ENCODE measurements around the gene STS.
"Not testable (repeated sequence)": the region's sequence is repeated elsewhere in the genome, so short reads cannot be mapped to it uniquely, and the experiment has no call there.

Gene STS

DNA sequence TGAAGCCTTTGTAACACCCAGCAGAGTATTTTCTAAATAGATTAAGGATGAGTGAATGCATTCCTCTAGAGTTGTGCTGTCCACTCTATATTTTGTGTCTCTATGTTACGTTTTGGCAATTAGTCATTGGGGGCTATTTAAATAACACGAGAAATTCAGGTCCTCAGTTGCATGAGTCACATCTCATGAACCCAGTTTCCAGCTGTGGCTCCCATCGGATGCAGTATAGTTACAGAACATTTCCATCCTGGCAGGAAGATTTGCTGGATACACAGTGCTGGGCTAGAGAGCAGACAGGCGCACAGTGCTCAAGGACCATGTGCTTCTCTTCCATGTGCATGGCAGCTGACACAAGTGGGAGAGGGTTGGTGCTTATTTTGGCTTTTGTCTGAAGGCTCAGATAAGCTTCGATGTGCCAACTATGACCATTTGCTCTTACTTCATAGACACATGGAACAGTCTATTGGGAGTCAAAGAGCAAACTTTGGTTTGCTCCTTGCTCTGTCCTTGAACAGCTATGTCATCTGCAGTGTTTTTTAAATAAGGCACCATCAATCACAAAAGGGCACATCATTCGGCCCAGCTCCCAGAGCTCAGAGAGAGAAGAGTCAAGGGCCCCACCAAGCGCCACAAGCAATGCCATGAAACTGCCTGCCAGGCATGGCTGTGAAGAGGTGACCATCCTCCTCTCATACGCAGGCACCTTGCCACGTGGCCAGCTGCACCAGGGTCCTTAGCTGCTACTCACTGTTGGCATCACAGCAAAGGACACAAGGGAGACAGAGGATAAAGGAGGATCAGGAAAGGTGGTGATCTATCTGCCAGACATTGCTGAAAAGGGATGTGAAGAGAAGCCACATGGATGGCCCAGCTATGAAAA lies 8.1 kb upstream of the STS start:
- no peak for DNase-seq (ENCODE audit: low read depth in 2 of 2)

DNA sequence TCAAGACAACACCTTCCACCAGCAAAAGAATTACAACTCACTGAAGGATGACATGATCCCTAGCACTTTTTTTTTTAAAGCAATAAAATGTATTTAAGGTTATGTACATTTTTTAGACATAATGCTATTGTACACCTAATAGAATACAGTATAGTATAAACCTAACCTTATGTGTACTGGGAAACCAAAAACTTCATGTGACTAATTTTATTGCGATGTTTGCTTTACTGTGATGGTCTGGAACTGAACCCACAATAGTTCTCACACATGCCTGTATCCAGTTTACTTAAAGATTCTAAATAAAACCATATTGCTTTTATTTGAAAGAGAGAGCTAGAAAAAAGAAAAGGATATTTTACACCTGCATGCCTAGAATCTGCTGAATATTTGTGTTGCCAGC lies 4.4 kb upstream of the STS start:
- no peak for DNase-seq (ENCODE audit: low read depth in 2 of 2)

DNA sequence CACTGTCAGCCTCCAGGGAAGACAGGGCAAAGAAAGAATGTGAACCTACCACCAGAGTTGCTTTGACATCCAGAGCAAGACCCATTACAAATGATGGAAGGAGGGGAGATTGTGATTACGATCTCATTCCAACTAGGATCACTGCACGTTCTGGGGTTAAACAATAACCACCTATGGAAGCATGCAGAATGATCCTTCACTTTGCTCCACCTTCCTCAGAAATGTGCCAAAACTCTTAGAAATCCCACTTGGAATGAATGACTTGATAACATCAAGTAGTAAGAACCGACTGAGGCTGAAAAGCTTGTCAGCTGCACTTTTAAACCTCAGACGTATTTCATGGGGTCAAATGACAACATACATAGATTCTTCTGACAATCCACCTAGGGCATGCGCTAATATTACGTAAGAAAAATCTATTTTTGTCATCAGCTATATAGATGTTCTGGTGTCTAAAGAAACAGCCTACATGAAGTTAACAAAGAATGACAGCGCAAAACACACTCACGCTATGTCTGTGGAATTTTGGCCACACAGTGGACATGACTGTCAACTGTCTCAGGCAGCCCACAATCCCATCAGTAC lies 3.5 kb upstream of the STS start:
- DNase-seq (ENCODE audit: low read depth in 2 of 2) = no peak

DNA sequence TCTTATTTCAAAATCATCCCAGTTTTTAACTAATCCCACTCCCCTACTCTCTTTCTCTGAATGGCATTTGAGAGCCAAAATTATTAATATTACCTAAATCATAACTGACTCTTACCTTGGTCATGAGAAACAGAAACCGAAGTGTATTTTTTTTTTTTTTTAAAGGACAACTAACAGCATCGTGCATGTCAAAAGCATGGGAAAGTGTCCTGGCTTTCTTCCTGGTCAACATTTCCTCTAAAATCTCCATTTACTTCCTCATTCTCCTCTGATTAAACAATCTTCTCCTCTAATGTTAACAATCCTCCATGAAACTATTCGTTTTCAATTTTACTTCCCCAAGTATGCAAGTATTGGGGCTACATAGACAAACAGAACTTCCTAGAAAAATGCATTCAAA lies 2.1 kb upstream of the STS start:
- DNase-seq (ENCODE audit: low read depth in 2 of 2) = no peak

DNA sequence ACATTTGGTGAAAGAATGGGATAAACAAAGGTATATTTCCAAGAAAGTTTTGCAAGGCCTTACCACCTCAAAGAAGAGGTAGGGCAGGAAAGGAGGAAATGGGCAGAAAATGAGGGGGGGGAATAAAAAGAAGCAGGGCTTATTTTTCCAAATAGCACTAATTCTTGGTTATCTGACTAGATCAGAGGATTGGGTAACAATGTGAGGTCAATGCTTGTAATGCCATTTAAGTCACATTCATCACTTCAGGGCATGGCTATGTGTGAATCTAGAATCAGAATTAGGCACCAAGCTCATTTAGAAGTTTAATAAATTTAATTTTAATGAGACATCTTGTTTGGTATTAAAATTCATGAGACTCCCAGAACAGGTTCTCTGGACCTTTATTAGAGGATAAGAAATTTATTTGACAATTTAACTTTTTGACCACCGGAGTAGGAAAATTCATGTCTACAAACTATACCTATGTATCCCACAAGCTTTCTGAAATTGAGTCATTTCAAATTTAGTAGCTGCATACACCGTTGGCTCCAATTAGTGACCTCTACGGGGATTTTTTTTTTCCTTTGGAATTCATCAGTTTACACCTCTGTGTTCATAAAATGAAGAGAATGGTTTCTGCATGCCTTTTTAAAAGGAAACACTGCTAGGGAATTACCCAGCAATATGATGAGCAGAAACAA lies 1.4 kb upstream of the STS start:
- DNase-seq (ENCODE audit: low read depth in 2 of 2) = no peak

DNA sequence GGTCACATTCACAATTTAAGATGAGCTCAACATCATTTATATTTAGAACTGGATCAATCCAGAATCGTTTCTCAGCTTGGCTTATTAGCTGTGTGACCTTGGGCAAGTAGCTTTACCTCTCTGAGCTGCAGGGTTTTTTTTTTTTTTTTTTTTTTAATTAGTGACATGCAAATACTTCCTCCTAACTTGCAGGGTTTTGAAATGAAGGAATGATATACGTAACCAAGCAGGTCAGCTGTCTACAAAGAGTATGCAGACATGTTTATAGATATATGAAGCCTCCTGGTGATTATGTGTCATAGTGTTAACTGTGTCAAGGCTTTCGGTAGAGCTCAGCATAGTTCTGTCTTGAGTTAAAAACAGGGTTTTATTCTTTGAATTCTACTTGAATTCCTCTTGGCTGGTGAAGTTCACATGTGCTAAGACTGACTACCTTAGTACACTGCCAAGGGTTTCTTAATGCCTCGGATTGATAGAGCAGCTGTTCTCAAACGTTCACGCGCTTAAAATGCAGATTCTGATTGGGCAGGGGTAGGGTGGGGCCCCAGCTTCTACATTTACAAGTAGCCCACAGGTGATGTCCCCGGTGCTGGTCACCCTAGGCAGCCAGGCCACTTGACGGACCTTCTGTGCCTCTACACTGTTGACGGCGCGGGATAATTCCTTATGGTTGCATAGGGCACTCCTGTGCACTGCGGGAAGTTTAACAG lies 654 bp upstream of the STS start:
- DNase-seq (ENCODE audit: low read depth in 2 of 2) = no peak

DNA sequence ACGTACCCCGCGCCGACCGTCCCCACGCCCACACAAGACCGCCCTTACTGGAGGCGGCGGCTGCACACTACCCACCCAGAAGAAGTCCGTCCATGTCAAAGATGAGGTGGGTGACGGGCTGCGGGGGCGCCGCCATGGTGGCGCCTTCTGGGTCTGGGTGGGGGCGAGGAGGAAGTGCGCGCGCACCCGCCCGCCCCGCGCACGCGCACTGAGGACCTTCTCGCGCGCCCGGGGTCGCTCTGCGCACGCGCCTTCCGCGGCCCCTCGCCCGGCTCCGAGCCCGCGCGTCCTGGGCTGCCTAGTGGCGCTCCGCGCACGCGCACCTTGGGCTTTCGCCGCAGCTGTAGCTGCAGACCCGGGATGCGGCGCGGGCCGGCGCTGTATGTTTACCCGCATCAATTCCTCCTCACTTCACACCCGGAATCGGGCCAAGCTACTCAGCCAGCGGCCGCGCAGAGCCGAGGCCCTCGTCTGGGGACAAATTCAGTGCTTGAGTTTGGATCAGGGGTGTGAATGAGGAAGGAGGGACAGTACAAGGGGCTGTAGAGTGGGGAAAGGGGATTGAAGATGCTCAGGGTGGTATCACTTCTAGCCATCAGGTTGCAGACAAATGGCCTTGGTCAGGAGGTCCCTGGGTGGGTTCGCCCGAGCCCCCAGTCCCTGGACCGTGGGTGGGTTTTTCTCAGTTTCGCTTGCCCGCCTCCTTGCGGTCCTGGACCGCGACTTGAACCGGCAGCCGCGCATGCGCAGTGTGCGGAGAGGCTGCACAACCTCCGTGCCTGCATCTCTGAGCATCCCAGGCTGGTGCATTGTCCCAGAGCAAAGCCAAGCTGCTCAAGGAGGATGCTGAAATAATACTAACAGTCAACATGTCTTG lies 704 bp downstream of the STS start, which contains the start of gene PUDP:
Gene PUDP (minus strand): TSS at position 176 of the 877 bp plus-strand sequence. CDS start 40 bp downstream, at position 136.
- DNase-seq (ENCODE audit: low read depth in 2 of 2) = peak; percentile 62 to 84

DNA sequence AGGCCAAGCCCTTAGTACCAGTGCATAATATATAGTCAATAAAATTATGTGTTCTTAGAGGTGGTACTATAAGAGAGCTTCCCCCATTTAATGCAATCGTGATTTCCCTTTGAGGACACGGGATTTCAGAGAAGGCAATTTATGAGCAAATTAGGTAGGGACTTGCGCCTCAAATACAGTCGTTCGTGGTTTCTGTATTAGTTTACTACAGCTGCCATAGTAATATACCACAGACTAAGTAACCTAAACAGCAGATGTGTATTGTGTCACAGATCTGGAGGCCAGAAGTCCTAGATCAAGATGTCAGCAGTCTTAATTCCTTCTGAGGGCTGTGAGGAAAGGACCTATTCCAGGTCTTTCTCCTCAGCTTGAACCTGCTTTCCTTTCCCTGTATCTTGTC lies 1.9 kb downstream of the STS start:
- DNase-seq (ENCODE audit: low read depth in 2 of 2) = no peak

DNA sequence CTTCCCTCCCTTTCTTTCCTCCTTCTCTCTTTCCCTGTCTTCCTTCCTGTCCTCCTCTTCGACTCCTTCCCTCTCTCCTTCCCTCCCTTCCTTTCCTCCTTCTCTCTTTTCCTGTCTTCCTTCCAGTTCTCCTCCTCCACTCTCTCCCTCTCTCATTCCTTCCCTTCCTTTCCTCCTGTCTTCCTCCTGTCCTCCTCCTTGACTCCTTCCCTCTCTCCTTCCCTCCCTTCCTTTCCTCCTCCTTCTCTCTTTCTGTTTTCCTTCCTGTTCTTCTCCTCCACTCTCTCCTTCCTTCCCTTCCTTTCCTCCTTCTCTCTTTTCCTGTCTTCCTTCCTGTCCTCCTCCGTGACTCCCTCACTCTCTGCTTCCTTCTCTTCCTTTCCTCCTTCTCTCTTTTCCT lies 5.7 kb downstream of the STS start:
- DNase-seq (ENCODE audit: low read depth in 2 of 2) = no peak

DNA sequence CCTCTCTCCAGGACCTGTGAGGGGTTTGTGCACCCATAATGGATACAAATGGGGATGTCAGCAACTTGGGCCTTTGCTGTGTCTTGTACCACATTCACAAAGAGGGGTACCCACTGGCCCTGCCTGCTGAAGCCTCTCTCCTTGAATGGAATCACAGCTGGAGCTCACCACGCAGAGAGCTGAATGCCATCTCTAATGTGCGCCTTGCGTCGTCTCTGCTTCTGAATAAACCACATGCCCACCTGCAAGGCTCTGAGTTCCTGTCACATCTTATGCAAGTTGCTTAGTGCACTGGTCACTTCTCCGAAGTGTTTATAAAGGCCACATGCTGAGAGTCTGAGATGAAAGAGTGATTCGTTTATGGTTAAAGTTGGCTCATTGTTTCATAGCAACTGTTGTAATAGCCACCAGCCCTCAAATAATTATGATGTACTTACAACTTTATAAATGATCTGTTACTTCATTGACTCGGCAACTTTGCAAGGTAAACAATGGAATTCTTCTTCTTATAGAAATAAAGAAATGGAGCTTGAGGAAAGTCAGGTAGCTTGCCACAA lies 6.6 kb downstream of the STS start:
- no peak for DNase-seq (ENCODE audit: low read depth in 2 of 2)

DNA sequence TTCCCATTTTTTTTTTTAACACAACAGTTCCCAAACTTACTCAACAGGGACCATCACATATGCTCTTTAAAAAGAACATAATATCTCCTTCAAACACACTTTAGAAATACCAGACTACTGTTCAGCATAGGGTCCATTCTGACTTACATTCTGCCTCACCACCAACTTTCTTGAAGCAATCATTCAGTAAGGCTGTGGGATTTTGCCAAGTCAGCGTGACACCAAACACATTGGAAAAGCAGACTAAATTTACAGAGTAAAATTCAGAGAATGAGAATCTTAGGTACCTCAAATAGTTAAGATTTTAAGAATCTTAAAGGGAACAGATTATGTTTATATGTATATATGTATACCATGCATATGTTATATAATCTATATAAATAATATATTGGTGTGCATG lies 7.7 kb downstream of the STS start:
- no peak for DNase-seq (ENCODE audit: low read depth in 2 of 2)

DNA sequence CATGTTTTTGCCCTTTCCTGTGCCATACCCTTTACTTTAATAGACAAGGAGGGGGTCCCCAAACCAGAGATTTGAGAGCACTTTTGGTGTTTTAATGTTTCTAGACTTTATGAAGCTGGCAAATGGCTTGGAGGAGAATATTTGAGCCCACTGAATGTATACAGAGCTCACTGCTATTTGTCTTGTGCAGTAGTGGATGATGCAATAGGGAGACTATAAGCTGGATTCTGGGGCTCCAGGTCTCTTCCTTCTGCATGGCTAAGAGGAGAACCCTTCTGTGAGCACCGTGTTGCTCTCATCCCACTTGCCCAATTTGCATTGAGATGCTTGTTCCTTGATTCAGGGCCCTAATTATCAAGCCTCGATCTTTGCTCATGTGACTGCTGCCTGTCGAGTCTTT lies 9.4 kb downstream of the STS start:
- no peak for DNase-seq (ENCODE audit: low read depth in 2 of 2)

DNA sequence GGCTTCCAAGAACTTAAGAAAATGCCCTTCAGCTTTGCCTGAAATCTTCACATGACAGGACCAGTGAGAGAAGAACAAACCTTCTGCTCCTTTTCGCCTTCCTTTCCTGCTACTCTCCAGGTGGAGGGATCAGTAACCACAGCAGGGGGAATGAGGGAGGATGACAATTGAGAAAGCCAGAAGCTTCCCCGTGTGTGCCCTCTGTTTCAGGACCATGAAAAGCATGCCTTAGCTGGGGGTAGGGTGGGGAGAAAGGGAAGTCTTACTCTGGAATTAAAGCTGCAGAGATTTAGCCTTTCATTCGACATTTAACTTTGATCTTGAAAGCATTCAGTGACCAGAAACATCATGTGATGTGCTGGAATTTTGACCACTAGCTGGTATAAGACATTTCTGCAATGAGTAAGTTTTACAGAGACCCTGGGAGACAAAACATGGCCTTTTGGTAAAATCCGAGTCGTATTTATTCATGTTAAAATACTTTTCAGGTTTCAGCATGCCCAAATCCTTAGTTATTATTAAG lies 11.0 kb downstream of the STS start:
- DNase-seq (ENCODE audit: low read depth in 2 of 2) = no peak

DNA sequence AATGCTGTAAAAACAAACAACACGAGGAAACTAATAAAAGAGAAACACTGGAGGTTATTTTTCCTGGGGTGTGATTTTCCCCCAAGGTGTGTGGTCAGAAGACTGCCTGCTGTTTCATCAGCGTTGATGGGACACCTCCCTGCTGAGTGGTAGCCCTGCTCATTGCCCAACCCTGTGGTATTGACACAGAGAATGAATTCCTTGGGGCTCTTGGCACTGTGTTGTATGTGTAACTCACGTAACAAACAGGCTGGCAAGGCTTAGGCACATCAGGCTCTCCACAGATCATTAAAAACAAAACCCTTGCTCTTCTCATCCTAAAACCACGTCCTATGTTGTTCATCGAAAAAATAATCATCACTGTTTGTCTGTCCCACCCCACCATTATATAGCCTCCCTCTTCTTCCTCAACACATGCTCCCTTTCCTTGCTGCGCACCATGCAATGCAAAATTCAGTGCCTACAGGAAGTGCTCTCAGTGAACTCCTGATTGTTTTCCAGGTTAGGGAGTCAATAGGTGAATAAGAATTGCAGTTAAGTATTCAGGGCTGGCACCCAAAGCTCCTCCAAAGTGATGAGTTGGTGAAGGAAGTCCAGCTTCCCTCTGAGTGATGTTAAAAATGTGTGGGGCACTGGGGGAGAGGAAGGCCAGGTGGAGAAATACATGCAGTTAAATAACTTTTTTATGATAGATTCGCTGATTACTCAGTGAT lies 11.8 kb downstream of the STS start:
- no peak for DNase-seq (ENCODE audit: low read depth in 2 of 2)

DNA sequence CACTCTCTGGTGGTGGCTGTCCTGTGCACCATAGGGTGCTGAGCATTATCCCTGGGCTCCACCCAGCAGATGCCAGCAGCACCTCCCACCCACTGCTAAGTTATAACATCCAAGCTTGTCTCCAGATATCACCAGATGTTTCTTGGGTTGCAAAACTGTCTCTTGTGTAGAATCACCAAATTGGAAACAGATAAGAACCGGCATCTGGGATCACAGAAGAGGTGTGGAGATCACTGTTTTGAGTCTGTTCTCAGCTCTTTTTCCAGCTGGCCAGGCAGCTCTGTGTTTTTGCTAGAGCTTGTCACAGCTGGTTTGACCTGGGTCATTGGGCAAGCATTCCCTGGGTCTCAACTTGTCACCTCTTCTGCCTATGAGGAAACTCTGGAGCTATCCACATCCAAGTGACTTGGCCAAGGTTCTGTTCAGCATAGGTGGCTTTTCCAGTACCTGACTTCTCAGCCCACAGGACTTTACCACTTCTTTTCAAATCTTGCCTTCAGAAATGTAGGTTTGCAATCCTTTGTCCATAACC lies 15.7 kb downstream of the STS start:
- no peak for DNase-seq (ENCODE audit: low read depth in 2 of 2)

DNA sequence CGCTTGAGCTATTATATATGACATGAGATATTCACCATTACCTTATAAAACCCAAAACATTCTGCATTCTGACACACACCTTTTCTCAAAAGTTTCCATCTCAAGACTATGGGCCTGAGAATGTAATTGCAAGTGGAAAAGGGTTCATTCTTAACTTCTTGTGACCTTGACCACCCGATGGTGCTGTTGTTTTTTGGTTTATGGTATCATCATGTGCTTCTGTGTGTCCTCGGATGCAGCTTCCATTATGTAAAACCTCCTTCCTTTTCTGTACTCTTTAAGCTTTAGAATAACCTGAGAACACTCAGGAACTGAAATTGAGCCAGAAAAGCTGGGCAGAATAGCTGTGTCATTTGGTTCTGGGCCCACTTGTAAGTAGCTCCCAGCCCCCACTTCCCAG lies 16.7 kb downstream of the STS start:
- DNase-seq (ENCODE audit: low read depth in 2 of 2) = no peak

DNA sequence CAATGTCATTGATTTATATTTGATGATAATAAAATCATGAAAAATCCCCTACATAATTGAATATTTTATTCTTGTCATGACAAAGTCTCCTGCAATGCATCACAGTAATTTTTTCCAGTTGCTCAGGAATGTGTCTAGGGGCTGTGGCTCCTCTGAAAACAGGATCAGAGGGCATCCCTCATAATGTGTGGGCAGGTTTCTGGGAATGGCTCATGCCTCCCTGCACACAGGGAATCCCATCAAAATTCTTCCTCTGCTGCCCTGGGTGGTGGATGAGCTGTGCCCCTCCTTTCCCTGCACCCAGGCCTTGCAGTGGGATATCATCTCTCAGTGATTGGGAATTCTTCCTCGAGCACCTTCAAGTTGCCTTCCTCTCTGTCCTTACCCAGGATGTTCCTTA lies 20.9 kb downstream of the STS start:
- DNase-seq (ENCODE audit: low read depth in 2 of 2) = no peak

DNA sequence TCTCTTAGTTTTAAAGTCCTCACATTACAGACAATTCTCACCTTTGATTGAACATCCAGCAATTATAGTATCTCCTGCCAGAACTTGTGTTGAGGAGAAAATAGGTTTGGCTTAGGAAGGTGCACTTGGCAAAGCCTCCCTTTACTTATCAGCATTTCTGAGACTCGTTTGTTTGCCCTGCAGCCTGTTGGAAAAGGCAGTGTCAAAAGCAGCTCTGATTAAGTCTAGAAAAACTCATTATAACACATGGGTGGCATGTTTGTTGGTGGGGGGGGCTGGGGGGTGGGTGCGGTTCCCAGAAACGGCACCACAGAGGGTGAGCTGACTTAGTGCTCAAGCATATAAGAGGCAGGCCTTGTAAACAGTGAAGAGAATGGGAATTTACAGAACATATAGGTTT lies 22.1 kb downstream of the STS start:
- DNase-seq (ENCODE audit: low read depth in 2 of 2) = no peak

DNA sequence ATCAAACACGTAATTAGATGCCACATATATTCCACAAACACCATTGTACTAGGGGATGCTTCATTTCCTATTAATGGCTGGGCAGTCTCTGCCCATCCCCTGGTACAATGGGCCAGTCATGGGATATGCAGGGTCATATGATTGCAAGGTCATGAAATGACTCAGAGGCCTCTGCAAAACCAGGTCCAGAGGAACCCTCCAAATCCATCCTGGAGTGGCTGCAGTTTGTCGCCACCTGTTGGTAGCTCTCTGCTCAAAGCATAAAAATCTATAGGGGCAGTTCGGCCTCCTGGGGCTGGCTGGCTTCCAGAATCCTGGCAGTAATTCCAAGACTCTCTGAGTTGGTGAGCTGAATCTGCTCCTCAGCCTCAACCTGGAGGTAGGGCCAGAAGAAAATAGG lies 23.4 kb downstream of the STS start:
- peak in 1 of 2 donors; percentile 19 for DNase-seq (ENCODE audit: low read depth in 2 of 2)

DNA sequence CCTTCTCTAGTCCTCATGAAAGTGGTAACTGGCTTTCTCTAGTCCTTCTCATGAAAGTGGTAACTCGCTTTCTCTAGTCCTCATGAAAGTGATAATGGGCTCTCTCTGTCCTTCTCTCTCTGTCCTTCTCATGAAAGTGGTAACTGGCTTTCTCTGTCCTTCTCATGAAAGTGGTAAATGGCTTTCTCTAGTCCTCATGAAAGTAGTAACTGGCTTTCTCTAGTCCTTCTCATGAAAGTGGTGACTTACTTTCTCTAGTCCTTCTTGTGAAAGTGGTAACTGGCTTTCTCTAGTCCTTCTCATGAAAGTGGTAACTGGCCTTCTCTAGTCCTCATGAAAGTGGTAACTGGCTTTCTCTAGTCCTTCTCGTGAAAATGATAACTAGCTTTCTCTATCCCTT lies 31.3 kb downstream of the STS start:
- DNase-seq (ENCODE audit: low read depth in 2 of 2) = not testable (repeated sequence)
